NCI-H2081 treated with DMSO at 0.1 percent for 48 hours (cell line): ENCODE data around the gene VTI1A.

ENCODE experiments used
- DNase-seq: peaks from one replicate; lab custom pipeline; 2025; lab: John Stamatoyannopoulos, UW

Gene VTI1A

DNA sequence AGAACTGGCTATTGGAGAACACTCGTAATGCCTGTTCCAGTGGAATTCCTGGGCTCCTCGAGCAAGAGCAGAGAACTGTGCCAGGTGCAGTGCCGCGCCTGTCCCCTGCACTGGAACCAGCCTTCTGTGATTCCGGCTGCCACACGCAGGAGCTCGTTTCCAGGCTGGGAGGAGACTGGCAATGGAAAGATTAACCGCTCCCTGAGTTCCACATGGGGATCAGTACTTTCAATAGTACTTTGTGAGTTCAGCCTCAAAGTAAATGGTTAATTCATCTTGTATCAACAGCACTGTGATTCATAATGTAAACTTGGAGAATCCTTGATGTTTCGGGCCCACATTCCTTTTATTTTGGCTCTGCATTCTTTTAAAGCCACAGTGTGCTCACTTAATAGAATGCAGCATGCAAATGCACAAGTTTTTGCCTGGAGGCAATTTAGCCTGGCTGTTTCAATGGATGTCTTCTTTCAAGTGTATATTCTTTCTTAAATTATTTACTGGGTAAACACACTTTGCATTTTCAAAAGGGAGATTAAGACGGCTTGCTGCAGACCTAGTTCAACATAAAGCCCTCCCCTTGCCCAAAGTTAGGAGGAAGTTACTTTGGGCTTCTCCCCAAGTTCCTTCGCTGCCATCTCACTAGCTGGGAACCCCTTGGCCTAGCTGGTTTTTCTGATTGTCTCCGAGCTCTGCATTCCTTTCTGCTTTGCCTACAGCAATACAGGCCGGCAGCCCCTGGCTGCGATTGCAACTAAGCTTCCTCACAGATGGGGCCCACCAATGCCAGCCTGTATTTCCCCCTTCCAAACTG lies 364.9 kb downstream of the VTI1A start:
- DNase-seq = no peak

- DNase-seq = no peak
Observed at GRCh38 chr10:112812586-112812985, 365.6 kb downstream of the VTI1A start.

DNA sequence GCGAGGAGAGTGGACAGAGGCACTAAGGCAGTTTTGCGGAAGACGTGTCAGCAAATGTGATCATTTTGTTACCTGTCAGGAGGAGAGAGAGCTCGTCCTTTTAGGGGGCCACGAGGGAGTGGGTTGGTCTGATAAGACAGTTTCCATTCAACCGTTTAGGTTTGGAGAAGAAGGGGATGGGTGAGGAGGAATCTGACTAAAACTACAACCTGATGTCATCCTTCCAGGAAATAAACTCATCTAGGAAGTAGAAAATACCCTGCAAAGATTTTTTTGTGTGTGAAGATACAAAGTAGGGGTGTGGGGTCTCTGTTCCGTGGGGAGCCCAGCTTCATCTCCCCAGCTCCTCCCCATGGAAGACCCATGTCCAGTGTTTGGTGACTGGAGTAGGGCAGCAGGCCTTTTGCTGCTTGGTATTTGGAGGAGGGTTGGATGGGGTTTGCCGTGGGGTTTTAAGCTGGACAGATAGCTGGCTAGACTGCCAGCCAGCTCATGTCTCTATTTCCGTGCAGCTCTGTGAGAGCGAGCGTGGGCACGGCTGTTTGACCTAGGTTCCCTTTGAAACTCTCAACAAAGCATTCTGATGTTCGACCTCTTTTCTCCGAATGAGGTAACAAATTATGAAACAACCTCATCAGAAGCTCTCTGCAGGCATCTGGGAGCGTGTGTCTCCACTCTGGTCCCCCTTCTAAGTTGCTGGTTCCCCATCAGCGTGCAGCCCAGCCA lies 367.0 kb downstream of the VTI1A start:
- no peak for DNase-seq

DNA sequence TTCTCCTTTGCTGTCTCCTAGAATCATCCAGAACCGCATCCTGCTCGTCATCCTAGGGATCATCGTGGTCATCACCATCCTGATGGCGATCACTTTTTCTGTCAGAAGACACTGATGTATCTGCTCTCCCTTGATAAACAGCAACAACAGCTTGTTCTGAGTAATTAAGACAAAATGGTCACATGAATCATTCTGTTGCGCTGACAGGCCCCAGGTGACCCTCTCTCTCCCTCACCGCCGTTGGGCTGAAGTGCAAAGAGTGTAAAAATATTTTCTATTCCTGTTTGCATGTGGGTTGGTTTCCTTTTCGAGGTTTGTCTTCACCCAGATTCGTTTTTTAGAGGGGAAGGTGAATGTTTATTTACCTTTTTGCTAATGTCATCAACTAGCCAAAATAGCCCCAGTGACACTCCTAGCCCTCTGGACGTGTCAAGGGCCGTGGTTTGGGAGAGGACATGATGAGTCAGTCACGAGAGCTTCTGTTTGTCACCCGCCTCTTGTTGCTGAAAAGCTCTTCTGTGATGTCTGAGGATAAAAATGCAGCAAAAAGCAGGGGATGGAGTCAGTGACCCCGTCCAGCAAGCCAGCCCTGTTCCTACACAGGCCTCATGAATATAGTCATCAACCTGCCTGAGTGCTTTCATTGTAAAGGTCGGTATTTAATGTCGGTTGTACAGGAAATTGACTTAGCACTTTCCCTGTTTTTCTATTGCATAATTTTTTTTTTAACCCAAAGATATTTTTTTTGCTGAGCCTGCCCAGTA lies 368.4 kb downstream of the VTI1A start:
- no peak for DNase-seq

- DNase-seq = no peak
Observed at GRCh38 chr10:112816033-112816430, 369.0 kb downstream of the VTI1A start.

DNA sequence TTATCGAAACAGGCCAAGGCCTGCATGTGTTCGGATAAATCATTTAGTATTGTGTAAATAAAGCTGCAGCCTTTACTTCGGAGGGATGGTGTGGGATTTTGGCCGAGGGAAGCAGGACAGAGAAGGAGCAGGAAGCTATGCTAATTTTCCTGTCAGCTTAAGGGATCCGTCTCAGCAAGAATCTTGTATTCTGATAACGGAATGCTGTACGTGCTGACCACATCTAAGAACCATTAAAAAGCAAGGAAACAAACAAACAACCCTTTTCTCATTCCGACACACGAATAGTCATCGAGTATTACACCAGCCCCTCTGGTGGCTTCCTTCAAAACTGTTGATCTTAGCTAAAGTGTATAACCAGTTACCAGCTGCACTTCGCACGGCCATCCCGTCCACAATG lies 369.9 kb downstream of the VTI1A start:
- no peak for DNase-seq

DNA sequence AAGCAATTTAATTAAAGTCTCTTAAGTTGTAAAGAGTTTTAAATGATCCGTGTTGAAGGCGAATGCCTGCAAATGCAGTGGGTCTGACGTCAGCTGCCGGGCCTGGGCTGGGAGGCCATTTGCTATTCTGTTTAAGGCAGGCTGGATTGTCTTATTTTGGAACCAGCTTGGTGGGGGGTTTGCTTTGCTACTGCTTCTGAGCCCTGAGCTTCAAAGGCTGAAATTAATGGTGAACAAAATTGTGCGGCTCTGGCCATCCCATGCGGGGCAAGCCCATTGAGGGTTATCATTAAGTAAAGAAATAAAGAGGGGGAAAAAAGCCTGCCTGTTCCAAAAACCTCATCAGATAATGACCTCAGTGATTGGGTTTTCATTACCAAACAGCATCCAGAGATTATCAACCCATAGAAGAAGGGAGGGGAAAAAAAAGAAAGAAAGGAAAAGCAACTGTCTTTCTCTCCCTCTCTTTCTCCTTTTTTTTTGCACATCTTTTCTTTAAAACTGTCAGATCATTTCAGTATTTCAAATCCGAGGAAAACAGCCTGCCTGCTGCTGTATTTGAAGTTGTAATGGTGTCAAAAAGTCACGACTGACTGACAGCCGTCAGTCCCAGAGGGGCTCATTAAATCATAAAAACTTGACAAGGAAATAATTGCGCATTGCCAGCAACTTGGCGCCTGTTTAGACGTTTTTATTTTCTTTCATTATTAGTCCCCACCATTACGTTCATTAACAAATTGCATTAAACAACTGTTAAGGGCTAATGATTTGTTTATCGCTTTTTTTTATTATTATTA lies 371.2 kb downstream of the VTI1A start:
- DNase-seq = no peak

DNA sequence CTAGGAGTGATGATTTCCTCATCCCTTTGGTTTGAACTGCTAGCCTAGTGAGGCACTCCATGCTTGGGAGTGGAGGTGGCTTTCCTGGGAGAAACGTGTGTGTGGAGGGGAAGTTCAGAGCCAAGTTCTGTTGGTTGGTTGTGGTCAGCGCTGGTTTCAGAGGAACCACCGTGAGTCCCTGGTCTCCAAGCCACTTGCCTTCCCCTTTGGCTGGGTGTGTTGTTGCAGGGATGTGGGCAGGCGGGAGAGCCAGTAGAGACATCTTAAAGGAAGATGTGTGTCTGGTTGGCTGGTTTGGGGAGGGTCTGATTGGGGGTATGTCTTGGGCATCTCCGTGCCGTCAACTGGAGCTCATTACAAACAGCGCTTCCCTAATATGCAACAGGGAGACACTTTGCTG lies 372.2 kb downstream of the VTI1A start:
- no peak for DNase-seq

- no peak for DNase-seq
Observed at GRCh38 chr10:112820320-112820719, 373.3 kb downstream of the VTI1A start.

DNA sequence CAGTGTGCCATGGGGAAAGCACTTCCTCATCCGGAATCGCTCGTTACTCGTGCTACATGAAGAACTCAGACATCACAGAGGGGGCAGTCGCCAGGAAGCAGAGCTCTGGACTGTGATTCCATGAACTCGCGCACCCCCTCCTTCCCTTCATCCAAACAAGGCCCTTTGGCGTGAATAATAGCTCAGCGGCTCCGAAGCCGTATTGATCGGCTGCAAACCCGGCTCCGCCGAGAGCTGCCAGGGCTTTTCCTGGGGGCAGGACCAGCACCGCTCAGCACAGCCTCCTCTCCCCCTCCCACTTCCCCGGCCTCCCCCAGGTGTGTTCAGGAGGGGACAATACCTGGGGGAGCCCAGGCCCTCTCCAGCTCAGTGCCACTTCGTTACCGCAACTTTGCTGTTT lies 374.0 kb downstream of the VTI1A start:
- no peak for DNase-seq

GRCh38 chr10:112821663-112822062 lies 374.6 kb downstream of the VTI1A start:
- DNase-seq = no peak

- no peak for DNase-seq
Observed at GRCh38 chr10:112823007-112823406, 376.0 kb downstream of the VTI1A start.

DNA sequence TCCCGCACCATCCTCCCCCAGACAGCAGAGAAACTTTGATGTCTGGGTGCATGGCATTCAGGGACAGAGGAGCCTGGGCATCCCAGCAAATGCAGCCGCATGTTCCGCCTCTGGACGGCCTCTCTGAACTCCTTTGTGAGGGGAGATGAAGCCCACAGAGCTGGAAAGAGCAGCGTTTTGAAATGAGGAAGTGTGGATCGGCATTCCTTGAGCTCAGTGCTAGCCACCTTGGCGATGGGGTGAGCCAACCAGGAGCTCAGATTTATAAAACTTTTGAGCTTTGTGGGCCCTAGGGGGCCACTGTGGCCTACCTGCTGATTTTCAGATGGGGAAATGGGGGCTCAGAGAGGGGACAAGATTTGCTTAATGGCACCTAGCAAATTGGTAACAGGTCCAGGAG lies 376.6 kb downstream of the VTI1A start:
- no peak for DNase-seq

GRCh38 chr10:112826018-112826697 lies 379.1 kb downstream of the VTI1A start:
- no peak for DNase-seq

- no peak for DNase-seq
Observed at GRCh38 chr10:112827086-112827485, 380.1 kb downstream of the VTI1A start.

DNA sequence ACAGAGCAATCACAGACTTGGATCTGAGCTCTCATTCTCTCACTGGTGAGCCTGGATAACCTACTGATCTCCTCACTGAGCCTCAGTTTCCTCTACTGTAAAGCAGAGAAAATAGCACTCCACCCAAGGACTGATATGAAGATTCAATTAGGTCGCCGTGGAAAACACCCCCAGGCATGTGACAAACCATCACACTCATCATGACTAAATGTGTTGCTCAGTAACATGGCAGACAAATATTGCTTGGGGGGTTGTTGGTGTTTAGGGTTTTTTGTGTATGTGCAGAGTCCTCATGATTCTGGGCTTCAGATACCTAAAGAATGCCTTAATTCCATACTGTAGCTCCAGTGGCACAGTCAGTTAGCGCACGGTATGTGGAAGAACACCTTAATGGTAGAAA lies 380.9 kb downstream of the VTI1A start:
- no peak for DNase-seq

DNA sequence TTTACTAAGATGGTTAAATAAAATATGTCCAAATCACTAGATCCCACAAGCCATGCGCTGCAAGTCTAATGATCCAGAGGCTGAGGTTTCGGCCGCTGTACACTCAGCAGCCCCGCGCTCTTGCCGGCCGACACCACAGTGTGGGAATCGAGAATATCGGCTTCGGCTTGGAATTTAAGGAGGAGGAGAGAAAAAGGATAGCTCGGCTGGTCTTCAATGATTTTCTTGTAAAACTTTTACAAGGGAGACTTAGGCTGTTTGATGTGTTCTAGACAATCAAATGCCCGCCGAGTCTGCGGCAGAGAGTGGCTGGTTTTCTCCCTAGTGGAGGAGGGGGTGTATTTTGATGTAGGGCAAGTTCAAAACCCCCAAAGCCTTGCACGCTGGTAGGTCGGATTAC lies 384.8 kb downstream of the VTI1A start:
- DNase-seq = no peak

GRCh38 chr10:112832361-112832878 lies 385.4 kb downstream of the VTI1A start:
- DNase-seq = no peak

DNA sequence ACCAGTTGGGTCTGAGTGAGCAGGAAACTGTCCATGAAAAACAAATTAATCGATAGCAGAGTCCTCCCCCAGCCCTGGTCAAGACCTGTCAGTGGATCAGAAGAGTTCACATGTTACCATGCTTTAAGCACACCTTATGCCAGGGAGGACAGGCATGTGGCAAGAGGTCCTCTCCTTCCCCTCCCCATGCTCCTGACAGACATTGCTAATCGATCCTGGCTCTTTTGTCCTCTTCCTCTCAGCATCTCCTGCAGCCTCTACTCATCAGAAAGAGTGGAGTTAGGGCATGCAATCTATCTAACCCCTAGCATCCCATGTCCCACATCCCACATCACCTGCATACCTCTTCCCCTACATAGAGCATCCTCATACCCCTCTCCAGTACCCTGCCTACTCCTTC lies 385.9 kb downstream of the VTI1A start:
- no peak for DNase-seq

GRCh38 chr10:112834751-112835181 lies 387.8 kb downstream of the VTI1A start:
- no peak for DNase-seq

DNA sequence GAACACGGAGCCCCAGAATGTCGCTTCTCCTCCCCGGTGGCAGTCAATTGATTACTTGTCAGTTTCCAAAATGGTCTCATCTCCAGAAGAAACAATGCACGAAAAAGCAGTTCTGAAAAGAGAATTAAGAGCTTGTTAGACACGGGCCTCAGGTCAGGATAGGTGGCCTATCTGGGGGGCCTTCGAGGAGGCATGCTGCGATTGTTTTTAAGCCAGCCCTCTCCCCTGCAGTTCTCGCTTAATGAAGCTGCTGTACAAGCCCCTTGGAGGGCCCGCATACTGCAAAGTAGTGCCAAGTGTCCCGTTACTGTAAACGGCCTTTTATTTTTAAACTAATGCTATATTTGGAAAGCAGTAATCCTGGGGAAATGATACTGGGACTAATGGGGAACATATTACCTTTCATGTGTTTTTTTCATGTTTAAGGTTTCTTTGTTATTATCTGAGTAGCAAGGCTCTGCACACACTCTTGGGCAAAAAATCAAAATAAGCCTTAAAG lies 388.3 kb downstream of the VTI1A start:
- no peak for DNase-seq
